GM12878 (cell line): ENCODE data around the gene IFNA8. TPM values are rescaled to one million over a fixed set of nuclear protein-coding genes. Genes with fewer than 3 reads are reported as not detected.
A peak's percentile ranks its signal among the peaks of the same experiment; 100 is the strongest.
"Not testable (repeated sequence)": the region's sequence is repeated elsewhere in the genome, so short reads cannot be mapped to it uniquely, and the experiment has no call there.

Experiments
- ATAC-seq: fragments of 200-7000 bp; cut with Tn5 transposase; 3 replicates; pipeline ENCODE4 v1.9.1; 2020; ENCODE audit warnings: mild to moderate bottlenecking, moderate library complexity
- BruUV-seq: library from RNA; stranded (reverse); fragments of 400-500 nt; replicated peaks from 2 replicates; lab custom pipeline; 2021; lab: Mats Ljungman, UMichigan
- CTCF ChIA-PET: fragments of 300-600 bp; sonication (Branson Sonifier 250); formaldehyde crosslinking; extraction: SDS; loops from one replicate; lab custom pipeline; 2021; ENCODE audit warnings: inconsistent platforms; lab: Yijun Ruan, JAX
- POLR2A ChIA-PET: fragments of 350-600 bp; formaldehyde crosslinking; extraction: SDS; loops from one replicate; lab custom pipeline; 2021; ENCODE audit warnings: inconsistent platforms; lab: Charles Lee
- RAD21 ChIA-PET: fragments of 300-600 bp; sonication (Branson Sonifier 250); formaldehyde crosslinking; loops from one replicate; lab custom pipeline; 2023; ENCODE audit warnings: antibody characterized with exemption; ENCODE audit not compliant: unreplicated experiment; lab: Charles Lee
- SMC1A ChIA-PET: fragments of 300-600 bp; sonication (Branson Sonifier 250); formaldehyde crosslinking; loops from one replicate; lab custom pipeline; 2023; ENCODE audit not compliant: unreplicated experiment, uncharacterized antibody; lab: Charles Lee
- DNase-seq: peaks from one replicate; pipeline ENCODE4 v3.0.0-alpha.2; 2011; ENCODE audit warnings: low read depth, low spot score
- FAIRE-seq: peaks from 3 replicates; lab custom pipeline; 2011; peaks lifted over from hg19 to GRCh38; lab: Jason Lieb, UNC
- H2AFZ ChIP-seq: 2 replicates; pipeline ENCODE4 v1.6.0; 2011; ENCODE audit warnings: low read depth, low read length, control low read depth; ENCODE audit not compliant: control insufficient read depth
- H3K27ac ChIP-seq: 2 replicates; pipeline ENCODE4 v1.5.1; 2011; ENCODE audit warnings: control low read depth; ENCODE audit not compliant: control insufficient read depth, insufficient read depth
- H3K27me3 ChIP-seq, 2 experiments: replicated peaks in 1 of 2; 2 replicates each; pipeline versions ENCODE4 v1.6.0 to v1.6.1; 2011; ENCODE audit warnings: low read length in 1 of 2; ENCODE audit not compliant: control insufficient read depth in 2 of 2, insufficient read depth in 2 of 2
- H3K36me3 ChIP-seq, 2 experiments: 2 replicates each; pipeline ENCODE4 v1.5.1; 2011; ENCODE audit warnings: low read length in 1 of 2; ENCODE audit not compliant: control insufficient read depth in 2 of 2, insufficient read depth in 2 of 2
- H3K4me1 ChIP-seq: 2 replicates; pipeline ENCODE4 v1.6.1; 2011; ENCODE audit warnings: mild to moderate bottlenecking, low read length, moderate library complexity, mixed read lengths; ENCODE audit not compliant: control insufficient read depth, insufficient read depth
- H3K4me2 ChIP-seq: 2 replicates; pipeline ENCODE4 v1.6.0; 2011; ENCODE audit warnings: control low read depth; ENCODE audit not compliant: control insufficient read depth, insufficient read depth
- H3K4me3 ChIP-seq: fragments of 200-600 bp; sonication (generic); 2 replicates; pipeline ENCODE4 v1.5.1; 2016
- H3K79me2 ChIP-seq: 2 replicates; pipeline ENCODE4 v1.6.0; 2011; ENCODE audit warnings: low read length; ENCODE audit not compliant: control insufficient read depth, insufficient read depth
- H3K9ac ChIP-seq: 2 replicates; pipeline ENCODE4 v1.8.0; 2011; ENCODE audit warnings: low read length, control low read depth, mixed read lengths; ENCODE audit not compliant: control insufficient read depth, insufficient read depth
- H3K9me3 ChIP-seq: replicated peaks from 3 replicates; pipeline ENCODE4 v1.5.1; 2011; ENCODE audit warnings: mild to moderate bottlenecking, low read length; ENCODE audit not compliant: control insufficient read depth, insufficient read depth
- H4K20me1 ChIP-seq: 2 replicates; pipeline ENCODE4 v1.6.0; 2011; ENCODE audit not compliant: control insufficient read depth, insufficient read depth
- ATF2 ChIP-seq: IDR thresholded peaks from 2 replicates; pipeline ENCODE4 v1.6.1; 2012; ENCODE audit warnings: low read length, inconsistent platforms
- GABPA ChIP-seq: IDR thresholded peaks from 2 replicates; pipeline ENCODE4 v1.6.1; 2014; ENCODE audit warnings: antibody characterized with exemption, low read depth, mild to moderate bottlenecking, inconsistent platforms
- NBN ChIP-seq: fragments of 450-650 bp; IDR thresholded peaks from 2 replicates; pipeline ENCODE4 v1.6.1; 2016
- NFIC ChIP-seq: IDR thresholded peaks from 2 replicates; pipeline ENCODE4 v1.6.1; 2012; ENCODE audit warnings: low read depth, mild to moderate bottlenecking, inconsistent platforms, low read length, moderate library complexity
- NFYB ChIP-seq: IDR thresholded peaks from 2 replicates; pipeline ENCODE4 v1.6.1; 2011; ENCODE audit warnings: low read depth, mild to moderate bottlenecking, low read length, improper control_type of control experiment, moderate library complexity; ENCODE audit not compliant: insufficient read depth
- RELB ChIP-seq: fragments of 450-650 bp; IDR thresholded peaks from 2 replicates; pipeline ENCODE4 v1.6.1; 2017; ENCODE audit warnings: low read depth, mild to moderate bottlenecking, moderate library complexity
- RUNX3 ChIP-seq: IDR thresholded peaks from 2 replicates; pipeline ENCODE4 v1.6.1; 2012; ENCODE audit warnings: low read length, inconsistent platforms
- WGBS: methylation state at CpG from one replicate; pipeline ENCODE4 v1.1.6; 2016; ENCODE audit warnings: low lambda C conversion rate; ENCODE audit not compliant: insufficient replicate concordance, insufficient coverage; ENCODE audit errors: missing lambda C conversion rate; 5-methylcytosine and 5-hydroxymethylcytosine counted together
- in situ Hi-C: fragments of 300-500 bp; cut with MboI; formaldehyde crosslinking; loops from 9 replicates; pipeline ENCODE4 v1.14.3; 2018; ENCODE audit warnings: mixed read lengths
- intact Hi-C: fragments of 100-400 bp; cut with micrococcal nuclease; formaldehyde crosslinking; loops from one replicate; pipeline ENCODE4 v1.14.2; 2022; ENCODE audit not compliant: unreplicated experiment
- polyA plus RNA-seq, 11 experiments: library from polyadenylated mRNA; depleted of rRNA in 4 of 11; unstranded in 6 of 11; stranded (reverse) in 5 of 11; fragments of >200 nt; fragmentation: Nextera tagmentation in 4 of 11; fragmentation: Illumina TruSeq in 1 of 11; extraction: Ambion mirVana in 4 of 11; extraction: Trizol in 1 of 11; gene quantifications; 1 replicate in 1 of 11; 2 replicates in 10 of 11; pipeline versions ENCODE4 v1.2.1 to v1.2.3, GENCODE V29; 2011 to 2016; ENCODE audit warnings: inconsistent platforms in 2 of 11, missing spikeins in 2 of 11, low read depth in 1 of 11
- total RNA-seq, 4 experiments: library from RNA; depleted of rRNA in 3 of 4; stranded (reverse); fragments of >200 nt in 3 of 4; fragmentation: Illumina TruSeq in 1 of 4; extraction: Trizol in 1 of 4; gene quantifications; 2 replicates each; pipeline versions ENCODE4 v1.2.1 to v1.2.3, GENCODE V29; 2013 to 2021

Gene IFNA8
- total and polyA plus RNA-seq, 10 of the 15 experiments (the other 5 are each of a cell fraction or from before 2014, with no cell fraction given) = not detected

GRCh38 chr9:21443849-21444625 is 35.1 kb downstream of the IFNA8 start (continued):
- TF ChIP-seq NFIC (peak; percentile 36; the same call in 1 of the 2 replicates), RELB (peak; percentile 49; the same call in 1 of the 2 replicates), RUNX3 (peak; percentile 80), NFYB (no peak), ATF2 (peak; percentile 70), GABPA (0 out of 2 replicates have a peak, but pooled peaks have one; percentile 32), NBN (no peak)

GRCh38 chr9:21449312-21449711 is 40.4 kb downstream of the IFNA8 start:
- H3K9me3 ChIP-seq, H4K20me1 ChIP-seq, DNase-seq, H3K4me1 ChIP-seq, FAIRE-seq, RAD21 ChIA-PET, intact Hi-C loops, H3K4me2 ChIP-seq, in situ Hi-C loops, H3K9ac ChIP-seq, H3K27ac ChIP-seq, POLR2A ChIA-PET, H3K27me3 ChIP-seq, H3K4me3 ChIP-seq, SMC1A ChIA-PET, H2AFZ ChIP-seq, ATAC-seq, BruUV-seq, H3K36me3 ChIP-seq, H3K79me2 ChIP-seq: not testable (repeated sequence)
- 27% methylated on average over 5 of the region's 5 CpGs for WGBS
- CTCF ChIA-PET = interaction anchor here (0.8 kb wide), 1 partner anchor 15 kb away, joined by 3 read pairs; no protein-coding TSS in a partner anchor
